GM13976 (cell line): ENCODE measurements around the gene PPP2R2D.
"Not testable (repeated sequence)": the region's sequence is repeated elsewhere in the genome, so short reads cannot be mapped to it uniquely, and the experiment has no call there.

Source experiments
- DNase-seq: peaks from one replicate; pipeline ENCODE4 v3.0.0; 2012; ENCODE audit warnings: low spot score
- in situ Hi-C: fragments of 300-500 bp; cut with MboI; formaldehyde crosslinking; loops from one replicate; pipeline ENCODE4 v1.12.0; 2022; ENCODE audit warnings: low sequenced_read_pairs, mixed read lengths, inconsistent platforms; ENCODE audit not compliant: unreplicated experiment
- TF ChIP-seq, protein P1 (sequence below): IDR thresholded peaks from 2 replicates; pipeline ENCODE4 v1.5.1; 2012; ENCODE audit warnings: borderline replicate concordance, mild to moderate bottlenecking; ENCODE audit not compliant: insufficient read depth; ENCODE audit errors: extremely low read depth, missing control alignments, control extremely low read depth

PPP2R2D gene

GRCh38 chr10:131949041-131949862 lies 48.4 kb downstream of the PPP2R2D start:
- in situ Hi-C loops = no loop called here
- DNase-seq = no peak
- TF ChIP-seq, protein P1, sequence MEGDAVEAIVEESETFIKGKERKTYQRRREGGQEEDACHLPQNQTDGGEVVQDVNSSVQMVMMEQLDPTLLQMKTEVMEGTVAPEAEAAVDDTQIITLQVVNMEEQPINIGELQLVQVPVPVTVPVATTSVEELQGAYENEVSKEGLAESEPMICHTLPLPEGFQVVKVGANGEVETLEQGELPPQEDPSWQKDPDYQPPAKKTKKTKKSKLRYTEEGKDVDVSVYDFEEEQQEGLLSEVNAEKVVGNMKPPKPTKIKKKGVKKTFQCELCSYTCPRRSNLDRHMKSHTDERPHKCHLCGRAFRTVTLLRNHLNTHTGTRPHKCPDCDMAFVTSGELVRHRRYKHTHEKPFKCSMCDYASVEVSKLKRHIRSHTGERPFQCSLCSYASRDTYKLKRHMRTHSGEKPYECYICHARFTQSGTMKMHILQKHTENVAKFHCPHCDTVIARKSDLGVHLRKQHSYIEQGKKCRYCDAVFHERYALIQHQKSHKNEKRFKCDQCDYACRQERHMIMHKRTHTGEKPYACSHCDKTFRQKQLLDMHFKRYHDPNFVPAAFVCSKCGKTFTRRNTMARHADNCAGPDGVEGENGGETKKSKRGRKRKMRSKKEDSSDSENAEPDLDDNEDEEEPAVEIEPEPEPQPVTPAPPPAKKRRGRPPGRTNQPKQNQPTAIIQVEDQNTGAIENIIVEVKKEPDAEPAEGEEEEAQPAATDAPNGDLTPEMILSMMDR = no peak

DNA sequence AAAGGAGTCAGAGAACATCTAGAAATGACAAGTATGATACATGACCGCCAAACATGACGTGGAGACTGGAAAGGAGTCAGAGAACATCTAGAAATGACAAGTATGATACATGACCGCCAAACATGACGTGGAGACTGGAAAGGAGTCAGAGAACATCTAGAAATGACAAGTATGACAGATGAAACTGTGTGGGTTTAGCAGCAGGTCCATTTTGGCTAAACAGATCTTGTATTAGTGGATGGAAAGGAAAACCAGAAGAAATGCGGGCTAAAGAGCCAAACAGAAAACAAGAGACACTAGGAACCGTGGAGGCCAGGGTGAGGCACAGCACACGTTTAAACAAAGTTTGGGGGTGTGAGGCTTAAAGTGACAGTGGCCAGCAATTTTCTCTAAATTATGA lies 49.1 kb downstream of the PPP2R2D start:
- in situ Hi-C loops, DNase-seq: not testable (repeated sequence)

DNA sequence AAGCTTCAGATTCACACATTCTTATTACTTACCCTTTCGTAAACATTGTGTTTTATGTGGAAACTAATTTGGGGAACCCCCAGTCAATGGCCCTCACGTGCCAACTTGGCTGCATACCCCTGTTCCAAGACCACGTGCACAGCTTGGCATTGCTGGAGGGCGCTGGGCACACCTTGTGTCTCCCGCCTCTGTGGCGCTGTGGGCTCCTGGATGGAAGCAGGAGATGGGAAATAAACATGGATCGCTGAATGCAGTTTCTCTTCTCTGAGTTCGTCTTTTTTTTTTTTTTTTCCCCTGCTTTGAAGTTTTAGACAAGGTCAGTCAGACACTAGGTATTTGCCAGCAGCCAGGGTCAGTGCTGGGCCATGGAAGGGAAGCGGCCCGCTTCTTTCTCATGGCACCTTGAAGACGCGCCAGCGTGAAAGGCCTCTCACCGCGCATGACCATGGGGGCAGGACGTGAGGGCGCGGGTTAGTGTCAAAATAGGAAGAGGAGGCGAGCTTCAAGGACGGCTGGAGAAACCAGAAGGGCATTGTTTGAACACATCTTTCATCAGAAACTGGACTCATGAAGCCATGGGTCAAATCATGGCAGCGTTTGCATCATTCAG lies 53.7 kb downstream of the PPP2R2D start:
- in situ Hi-C loops = no loop called here
- DNase-seq = no peak
- TF ChIP-seq, protein P1 = no peak

- DNase-seq = no peak
- TF ChIP-seq, protein P1 = no peak
- in situ Hi-C loops = no loop called here
These were observed 55.0 kb downstream of the PPP2R2D start for GRCh38 chr10:131955591-131956340.

GRCh38 chr10:131959841-131960240 lies 59.0 kb downstream of the PPP2R2D start:
- TF ChIP-seq, protein P1 = no peak
- DNase-seq = no peak
- in situ Hi-C loops = no loop called here

- in situ Hi-C loops = no loop called here
- DNase-seq = no peak
- TF ChIP-seq, protein P1 = no peak
These were observed 59.8 kb downstream of the PPP2R2D start for GRCh38 chr10:131960631-131961046.
